HG03521 (cell line): ENCODE results near the gene NUP214.
"Not testable (repeated sequence)": the region's sequence is repeated elsewhere in the genome, so short reads cannot be mapped to it uniquely, and the experiment has no call there.

Experiments
- ATAC-seq: cut with Tn5 transposase; IDR thresholded peaks from one replicate; pipeline ENCODE4 v1.9.1; 2021; ENCODE audit warnings: mild to moderate bottlenecking, moderate library complexity; ENCODE audit not compliant: unreplicated experiment

The NUP214 gene

GRCh38 chr9:131227959-131228460, 102.6 kb downstream of the NUP214 start:
- ATAC-seq, result no peak

- ATAC-seq, result no peak
Observed at GRCh38 chr9:131228988-131229387, 103.6 kb downstream of the NUP214 start.

- ATAC-seq, result no peak
Observed at GRCh38 chr9:131233556-131233955, 108.2 kb downstream of the NUP214 start.

GRCh38 chr9:131233995-131234394, 108.6 kb downstream of the NUP214 start:
- ATAC-seq, result no peak

GRCh38 chr9:131234799-131235479, 109.6 kb downstream of the NUP214 start:
- no peak for ATAC-seq

- ATAC-seq, result no peak
Observed at GRCh38 chr9:131235480-131235851, 110.1 kb downstream of the NUP214 start.

GRCh38 chr9:131236161-131236560, 110.8 kb downstream of the NUP214 start:
- ATAC-seq, result no peak

- ATAC-seq, result no peak
Observed at GRCh38 chr9:131236761-131237160, 111.4 kb downstream of the NUP214 start.

GRCh38 chr9:131237291-131237690, 111.9 kb downstream of the NUP214 start:
- ATAC-seq, result no peak

- peak; percentile 81 for ATAC-seq
Observed at GRCh38 chr9:131237931-131238401, 112.6 kb downstream of the NUP214 start.

GRCh38 chr9:131238402-131239021, 113.1 kb downstream of the NUP214 start:
- ATAC-seq, result peak; percentile 26

- no peak for ATAC-seq
Observed at GRCh38 chr9:131239161-131239975, 114.0 kb downstream of the NUP214 start.

- no peak for ATAC-seq
Observed at GRCh38 chr9:131240047-131240921, 114.9 kb downstream of the NUP214 start.

- ATAC-seq, result not testable (repeated sequence)
Observed at GRCh38 chr9:131244331-131244730, 118.9 kb downstream of the NUP214 start.

GRCh38 chr9:131246618-131247017, 121.2 kb downstream of the NUP214 start:
- no peak for ATAC-seq

- no peak for ATAC-seq
Observed at GRCh38 chr9:131252120-131252519, 126.7 kb downstream of the NUP214 start.

- no peak for ATAC-seq
Observed at GRCh38 chr9:131253891-131254491, 128.6 kb downstream of the NUP214 start.

- no peak for ATAC-seq
Observed at GRCh38 chr9:131254626-131255025, 129.2 kb downstream of the NUP214 start.

GRCh38 chr9:131255676-131256197, 130.4 kb downstream of the NUP214 start:
- ATAC-seq, result no peak
